GM21447 (cell line): ENCODE results near the gene FRMD3.

Source experiments
- ATAC-seq: cut with Tn5 transposase; IDR thresholded peaks from one replicate; pipeline ENCODE4 v1.9.1; 2021; ENCODE audit not compliant: unreplicated experiment

Gene FRMD3

DNA sequence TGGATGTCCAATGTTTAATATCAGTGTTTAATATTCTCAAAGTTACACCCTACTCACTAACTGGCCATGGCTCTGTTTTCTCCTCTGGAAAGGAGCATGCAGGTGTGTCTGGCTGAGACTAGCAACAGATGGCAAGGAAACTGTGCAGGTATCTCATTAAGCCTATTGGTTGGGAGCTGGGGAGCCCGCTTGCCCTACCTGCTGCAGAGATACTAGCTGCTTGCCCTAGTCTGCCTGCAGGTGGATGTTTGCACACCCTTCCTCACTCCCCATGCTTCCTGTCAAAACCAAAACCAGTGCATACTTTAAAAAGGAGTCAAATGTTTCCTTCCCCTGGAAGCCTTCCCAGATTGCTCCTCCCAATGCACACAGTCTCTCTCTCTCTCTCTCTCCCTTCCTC lies 247.0 kb downstream of the FRMD3 start:
- no peak for ATAC-seq

DNA sequence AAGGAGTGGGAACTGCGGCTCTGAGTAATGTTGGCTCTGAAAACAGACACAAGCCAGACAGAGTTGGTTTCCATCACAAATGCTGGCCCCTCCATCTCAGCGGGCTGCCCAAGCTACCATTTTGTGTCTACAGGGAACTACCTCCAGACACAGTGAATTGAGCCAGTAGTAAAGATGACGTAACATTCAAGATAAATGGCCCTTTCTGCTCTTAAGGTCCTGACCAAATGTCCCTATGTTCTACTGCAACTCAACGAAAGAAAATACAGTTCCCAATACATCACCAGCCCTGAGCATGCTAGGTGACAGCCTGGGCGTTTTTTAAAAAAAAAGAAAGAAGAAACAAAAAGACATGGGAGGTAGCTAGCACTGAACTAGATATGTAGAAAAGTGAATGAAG lies 247.5 kb downstream of the FRMD3 start:
- no peak for ATAC-seq

DNA sequence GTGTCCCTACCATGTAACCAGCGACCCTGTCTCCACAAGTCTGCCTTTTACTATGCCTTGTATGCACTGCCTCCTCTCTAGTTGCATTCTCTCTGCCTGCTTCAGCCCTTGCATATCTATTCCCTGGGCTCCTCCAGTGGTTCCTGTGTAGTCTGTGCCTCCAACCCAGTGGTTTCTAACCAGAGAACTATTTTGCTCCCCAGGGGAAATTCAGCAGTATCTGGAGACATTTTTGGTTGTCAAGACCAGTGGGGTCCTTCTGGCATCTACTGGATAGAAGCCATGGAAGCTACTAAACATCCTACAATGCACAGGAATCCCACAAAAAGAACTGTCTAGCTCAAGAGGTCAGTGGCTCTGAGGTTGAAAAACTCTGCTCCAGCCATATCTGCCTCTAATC lies 251.2 kb downstream of the FRMD3 start:
- ATAC-seq: no peak

DNA sequence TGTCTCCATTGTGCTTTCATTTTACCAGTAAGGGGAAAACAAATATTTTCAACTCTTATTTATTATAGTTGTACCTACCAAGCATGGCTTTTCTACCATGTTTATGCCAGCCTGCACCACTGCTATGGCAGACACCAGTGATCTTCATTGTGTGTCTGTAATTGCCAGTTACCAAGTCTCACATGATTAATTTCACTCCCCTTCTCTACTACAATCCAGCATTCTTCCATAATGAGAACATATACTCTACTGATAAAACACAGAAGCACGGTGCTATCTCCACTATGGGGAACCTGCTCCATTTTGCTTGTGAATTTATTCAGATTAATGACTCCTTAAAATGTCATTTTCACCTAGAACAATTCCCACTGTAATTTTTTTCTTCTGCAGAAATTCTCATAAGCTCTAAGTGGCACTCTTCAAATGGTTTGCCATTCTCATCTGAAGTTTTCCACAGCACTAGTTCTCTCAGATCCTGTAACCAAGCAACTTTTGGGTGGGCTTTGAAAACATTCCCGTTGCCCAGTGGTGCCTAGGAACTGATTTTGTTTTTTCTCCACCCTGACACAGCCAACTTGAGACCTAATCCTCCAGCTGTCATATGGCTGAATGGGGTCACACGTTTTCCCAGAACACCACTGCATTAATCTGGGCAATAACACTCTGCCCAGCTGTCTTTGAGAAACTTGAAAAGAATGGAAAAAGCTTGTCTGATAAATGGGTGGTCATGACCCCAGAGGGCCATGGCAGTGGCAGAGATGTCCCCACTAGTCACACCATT lies 252.6 kb downstream of the FRMD3 start:
- ATAC-seq: no peak

DNA sequence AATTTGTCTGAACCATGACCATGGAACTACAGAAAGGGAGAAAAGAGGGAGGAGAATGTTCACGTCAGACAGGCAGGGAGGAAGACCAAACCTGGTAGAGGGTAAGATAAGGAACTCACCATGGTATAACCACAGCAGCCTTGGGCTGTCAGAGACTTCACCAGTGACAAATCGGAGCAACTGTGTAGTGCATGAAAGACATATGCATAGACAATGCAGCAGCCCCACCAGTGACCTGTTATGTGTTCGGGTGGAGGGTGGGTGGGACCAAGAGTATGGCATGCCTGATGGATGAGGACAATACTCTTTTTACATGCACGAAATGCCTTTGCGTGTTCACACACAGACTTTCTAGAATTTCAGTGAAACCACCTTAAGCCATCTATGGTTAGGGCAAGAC lies 253.5 kb downstream of the FRMD3 start:
- ATAC-seq: no peak

DNA sequence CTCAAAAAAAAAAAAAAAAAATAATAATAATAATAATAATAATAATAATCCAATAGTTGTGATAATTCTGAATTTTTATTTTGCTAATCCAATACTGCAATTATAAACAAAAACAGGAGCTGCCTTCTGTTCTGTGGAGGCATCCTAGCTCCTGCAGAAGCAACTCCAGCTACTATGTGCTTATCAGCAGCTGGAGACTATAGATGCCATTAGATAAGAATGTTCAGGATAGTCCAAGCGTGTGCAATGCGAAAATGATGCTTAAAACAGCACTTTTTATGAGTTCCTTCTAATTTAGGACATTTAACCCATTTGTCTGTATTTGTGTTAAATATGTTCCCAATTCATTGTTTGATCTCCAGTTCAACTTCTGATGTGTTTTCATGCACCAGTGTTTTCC lies 254.7 kb downstream of the FRMD3 start:
- ATAC-seq: no peak

DNA sequence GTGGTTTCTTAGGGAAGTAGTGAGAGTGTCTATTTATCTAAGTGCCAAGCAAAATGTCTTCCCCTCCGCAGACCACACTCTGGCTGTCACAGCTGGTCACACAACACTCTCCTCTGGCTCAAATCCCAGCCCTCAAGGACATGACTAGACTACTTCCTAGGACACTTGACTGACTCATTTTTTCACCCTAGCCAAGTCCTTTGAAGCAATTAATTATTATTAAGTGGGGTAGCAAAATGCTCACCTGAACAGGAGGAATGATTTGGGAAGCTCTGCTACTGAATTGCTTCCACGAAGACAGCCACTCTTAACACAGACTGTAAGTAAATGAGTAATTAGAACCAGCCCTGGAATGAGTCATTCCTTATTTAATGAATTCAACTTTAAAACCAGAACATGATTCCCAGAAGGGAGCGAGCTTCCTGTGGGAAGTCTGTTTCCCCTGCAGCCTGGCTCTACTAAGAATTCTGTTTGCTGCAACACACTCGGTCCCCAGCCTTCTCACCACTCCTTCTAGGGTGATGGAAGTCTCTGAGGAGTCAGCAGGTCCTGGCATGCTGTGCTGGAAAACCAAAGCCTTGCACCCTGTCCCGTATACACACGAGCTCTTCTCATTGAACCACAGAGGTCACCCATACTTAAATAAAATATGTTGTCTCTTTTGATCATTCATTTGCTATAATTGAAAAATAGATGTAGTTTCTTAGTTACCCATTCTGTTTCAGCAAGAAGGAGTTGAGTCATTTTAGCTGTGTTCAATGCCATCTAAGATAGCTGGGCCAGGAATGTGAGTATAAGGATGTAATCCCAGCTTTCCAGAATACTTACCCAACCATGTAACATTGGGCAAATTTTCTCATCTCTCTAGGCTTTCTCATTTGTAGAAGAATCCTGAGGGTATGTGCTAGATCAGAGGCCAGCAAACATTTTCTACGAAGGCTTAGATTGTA lies 256.6 kb downstream of the FRMD3 start:
- no peak for ATAC-seq

DNA sequence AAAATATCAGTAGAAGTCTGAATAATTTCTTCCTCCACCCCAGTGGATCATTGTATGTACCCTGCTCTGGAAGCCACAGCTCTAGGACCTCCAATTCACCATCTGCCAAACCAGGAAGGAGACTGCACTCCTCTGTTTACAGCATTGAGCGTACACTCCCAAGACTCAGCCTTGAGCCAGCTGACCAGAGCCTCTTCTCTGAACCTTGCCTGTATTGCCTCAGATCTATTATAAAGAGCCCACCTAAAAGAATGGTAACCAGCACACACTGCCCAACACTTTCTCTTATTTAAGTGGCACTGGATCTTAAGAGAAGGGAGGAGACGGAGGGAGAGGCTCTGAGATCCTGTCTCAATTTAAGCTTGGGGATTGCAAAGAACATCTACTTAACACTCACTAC lies 257.4 kb downstream of the FRMD3 start:
- ATAC-seq: no peak

DNA sequence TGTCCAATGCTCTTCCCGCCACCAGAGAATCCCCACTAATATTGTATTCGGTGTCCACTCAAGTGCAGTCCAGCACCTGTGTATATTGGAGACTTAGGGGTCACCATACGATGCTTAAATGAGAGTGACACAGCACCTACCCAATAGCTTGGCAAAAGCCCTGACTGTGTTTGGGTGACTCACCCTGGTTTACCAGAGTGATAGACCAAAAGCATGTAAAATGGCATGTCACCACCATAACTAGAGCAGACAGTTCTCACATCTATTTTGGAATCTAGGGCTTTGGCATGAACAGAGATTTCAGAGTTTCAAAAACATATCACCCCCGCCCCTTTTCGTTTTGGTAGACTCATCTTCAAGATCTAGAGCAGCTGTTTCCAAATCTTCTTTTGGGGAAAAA lies 257.9 kb downstream of the FRMD3 start:
- ATAC-seq: no peak

DNA sequence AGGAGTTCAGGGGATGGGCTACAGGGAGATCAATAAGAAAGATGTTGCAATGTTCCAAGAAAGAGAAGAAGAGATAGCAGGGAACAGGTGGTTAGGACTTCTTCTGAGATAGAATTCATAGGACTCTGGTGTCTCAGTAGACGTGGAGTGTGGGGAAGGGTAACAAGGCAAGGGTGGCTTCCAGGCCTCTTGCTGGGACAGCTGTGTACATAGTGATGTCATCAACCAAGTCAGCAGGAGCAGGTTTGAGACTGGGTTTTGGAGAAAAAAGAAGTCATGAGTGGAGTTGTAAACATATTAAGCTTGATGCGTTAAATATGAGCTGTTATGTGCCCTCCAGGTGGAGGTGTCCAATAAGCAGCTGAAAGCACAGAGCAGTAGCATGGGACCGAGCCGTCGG lies 263.4 kb downstream of the FRMD3 start:
- no peak for ATAC-seq

DNA sequence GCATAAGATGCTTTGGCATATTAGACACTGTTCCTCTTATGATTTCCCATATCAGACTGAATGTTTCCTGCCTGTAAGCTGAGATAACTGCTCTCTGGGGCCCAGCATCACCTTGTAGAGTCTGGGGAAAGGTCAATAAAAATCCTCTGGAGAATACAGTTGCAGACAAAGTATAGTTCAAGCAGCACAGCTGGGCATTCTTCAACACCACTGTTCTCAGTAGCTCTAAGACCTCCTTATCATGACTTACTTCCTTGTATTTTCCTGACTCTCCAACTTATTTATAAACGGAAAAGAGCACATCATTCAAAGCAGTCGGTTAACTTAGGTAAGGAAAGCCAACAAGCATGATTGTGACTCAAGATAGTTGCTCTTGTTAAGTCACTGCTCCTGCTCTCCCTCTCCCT lies 266.5 kb downstream of the FRMD3 start:
- ATAC-seq: no peak

DNA sequence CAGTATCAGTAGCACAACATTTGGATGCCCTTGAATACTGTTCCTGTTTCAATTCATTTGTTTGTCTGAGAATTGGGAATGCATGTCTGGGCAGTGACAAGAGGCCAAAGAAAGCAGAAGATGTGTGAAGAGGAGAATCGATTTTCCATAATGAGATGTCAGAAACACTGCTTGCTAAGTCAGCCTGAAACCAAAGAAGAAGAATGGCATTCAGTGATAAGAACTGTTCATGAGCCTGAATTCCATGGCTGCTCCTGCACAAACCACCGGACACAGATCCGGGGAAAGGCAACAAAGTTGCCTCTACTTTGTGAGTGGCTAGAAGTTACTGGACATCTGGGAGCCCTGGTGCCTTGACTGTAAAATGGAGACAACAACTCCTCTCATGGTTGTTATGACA lies 268.1 kb downstream of the FRMD3 start:
- no peak for ATAC-seq

DNA sequence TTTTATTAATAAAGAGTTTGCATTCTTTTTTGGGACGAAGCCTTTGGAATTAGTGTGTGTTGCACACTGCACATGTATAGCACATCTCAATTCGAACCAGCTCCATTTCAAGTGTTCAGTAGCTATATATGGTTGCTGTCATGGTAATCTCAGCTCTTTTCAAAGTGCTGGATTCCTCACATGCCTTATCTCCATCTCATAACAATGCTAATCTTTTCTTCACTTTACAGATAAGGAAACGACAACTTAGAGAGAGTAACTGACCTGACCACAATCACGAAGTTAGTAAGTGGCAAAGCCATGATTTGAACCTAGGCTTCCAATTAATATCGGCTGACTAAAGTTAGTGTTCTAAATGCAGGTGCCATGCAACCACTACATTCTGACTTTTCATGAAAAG lies 270.5 kb downstream of the FRMD3 start:
- no peak for ATAC-seq

DNA sequence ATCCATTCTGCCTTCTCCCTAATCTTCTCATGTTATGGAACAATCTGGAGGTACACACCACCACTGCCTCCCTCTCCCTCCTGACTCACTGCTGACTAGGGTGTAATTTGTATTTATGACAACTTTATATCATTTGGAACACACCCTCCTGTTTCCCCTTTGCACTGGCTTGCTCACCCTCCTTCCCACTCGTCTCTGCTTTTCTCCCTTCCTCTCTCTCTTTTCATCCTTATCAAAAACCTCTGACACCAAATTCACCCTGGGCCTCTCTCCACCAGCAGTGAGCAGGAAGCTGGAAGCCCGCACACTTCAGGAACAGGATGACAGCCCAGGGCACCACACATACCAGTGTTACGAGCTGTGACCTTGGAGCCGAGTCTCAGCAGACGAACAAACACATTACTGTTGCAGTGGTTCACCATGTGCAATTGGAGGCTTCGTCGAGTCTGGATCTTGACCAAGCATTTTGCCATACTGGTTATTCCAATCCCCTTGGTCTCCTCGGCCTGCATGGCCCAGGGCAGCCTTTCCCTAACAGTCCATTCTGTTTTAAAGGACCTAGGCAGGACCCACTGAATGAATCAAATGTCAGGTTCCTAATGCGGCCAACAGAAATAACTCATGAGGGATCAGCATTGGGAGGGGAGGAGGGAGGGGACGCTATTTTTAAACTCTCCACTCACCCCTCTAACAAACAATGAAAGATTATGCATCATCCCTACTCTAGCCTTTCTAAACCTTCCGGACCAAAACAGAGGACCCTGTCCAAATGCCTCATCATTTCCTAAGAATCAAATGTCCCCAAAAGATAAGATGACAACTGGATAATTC lies 271.3 kb downstream of the FRMD3 start:
- no peak for ATAC-seq

DNA sequence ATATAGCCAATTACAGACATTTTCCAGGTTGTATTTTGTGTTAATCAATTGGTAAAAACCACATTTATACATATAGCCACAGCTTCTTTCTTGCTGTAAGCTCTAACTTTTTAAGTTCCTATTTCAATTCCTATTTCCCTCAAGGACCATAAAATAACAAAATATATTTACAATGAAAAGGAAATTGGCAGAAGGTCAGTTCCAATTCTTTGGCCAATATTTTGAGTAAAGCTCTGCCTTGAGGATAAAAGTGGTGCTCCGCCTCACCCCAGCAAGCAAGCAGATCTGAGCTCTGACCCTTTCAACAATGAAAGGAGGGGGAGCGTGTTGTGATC lies 271.9 kb downstream of the FRMD3 start:
- no peak for ATAC-seq

DNA sequence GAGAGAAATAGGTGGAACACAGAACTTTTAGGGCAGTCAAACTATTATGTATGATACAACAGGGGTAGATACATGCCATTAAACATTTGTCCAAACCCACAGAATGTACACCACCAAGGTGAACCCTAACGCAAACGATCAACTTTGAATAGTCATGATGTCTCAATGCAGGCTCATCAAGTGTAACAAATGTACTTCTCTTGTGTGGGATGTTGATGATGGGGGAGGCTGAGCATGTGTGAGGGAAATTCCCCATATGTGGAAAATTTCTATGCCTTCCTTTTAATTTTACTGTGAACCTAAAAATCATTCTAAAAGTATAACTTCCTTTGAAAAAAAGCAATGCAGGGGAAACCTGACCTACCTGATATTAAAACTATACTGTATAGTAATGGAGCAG lies 273.9 kb downstream of the FRMD3 start:
- ATAC-seq: no peak

DNA sequence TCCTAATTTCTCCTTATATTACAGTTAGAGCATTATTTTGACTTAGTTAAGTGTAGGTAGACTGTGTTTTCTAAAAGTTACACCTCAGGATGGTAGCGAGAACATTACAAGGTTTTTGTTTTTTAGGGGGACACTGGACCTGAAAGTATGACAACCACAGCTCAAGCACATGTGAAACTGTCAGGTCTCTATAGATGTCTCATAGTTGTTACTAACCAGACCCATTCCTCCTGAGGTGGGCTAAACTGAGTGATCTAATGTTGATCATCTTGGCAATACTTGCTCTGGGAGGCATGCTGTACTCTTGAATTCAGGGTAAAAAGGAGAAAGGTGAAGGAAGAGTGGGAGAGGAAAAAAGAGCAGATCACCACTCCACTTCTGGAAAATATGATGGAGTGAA lies 278.6 kb downstream of the FRMD3 start:
- no peak for ATAC-seq

DNA sequence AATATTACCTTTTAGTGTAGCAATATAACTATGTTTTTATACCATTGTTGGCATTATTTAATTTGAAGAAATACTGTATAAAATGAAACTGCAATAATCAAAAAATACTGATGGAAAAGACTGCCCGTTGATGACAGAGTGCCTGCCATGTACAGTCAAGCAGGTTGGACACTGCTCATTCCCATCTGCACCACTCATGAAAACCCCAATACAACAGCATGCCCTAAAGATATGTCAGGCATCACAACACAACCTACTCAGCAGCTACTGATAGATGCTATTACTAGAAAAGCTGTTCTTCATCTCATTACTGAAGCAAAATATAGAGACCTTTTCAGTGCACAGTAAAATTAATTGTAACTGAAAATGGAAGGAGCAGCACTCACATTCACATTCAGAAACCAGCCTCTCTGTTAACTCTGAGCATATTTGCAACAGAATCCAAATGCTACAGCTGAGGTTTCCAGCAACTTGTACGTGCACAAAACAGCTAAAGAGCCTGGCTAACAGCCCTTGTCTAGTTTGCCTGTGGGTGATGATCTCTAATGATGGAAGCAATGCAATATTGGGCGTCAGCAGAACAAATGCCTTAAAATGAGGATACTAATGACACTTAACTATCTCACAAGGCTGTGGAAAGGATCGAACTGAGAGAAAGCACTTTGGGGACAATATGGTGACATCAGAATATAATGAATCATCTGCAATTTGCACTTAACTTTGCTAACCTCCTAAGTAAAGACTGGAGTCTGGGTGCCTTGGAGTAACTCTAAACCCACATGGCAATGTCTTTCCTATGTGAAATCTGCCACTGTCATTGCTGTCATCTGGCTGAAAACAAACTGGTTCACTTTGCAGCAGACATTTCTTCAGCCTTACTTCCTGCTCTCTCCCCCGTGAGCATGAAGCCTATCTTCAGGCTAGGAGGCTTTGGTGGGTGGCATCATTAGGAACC lies 280.0 kb downstream of the FRMD3 start:
- ATAC-seq: no peak

DNA sequence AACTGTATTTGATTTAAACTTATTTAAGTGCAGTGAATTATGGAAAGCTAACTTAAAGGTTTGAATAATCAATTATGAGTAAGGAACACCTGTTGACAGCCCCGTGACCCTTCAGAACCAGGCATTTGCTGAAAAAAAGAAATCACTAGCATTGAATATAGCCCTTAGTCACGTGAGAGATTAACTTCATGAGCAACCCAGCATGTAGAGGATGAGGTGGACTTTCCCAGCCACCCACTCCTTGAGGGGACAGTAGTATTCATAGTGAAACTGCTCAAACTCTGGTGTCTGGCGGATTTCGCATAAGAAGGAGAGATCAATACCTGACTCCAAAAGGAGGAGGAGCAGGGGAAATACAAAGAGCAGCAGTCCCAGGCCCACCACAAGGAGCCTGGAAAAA lies 290.5 kb downstream of the FRMD3 start:
- no peak for ATAC-seq

DNA sequence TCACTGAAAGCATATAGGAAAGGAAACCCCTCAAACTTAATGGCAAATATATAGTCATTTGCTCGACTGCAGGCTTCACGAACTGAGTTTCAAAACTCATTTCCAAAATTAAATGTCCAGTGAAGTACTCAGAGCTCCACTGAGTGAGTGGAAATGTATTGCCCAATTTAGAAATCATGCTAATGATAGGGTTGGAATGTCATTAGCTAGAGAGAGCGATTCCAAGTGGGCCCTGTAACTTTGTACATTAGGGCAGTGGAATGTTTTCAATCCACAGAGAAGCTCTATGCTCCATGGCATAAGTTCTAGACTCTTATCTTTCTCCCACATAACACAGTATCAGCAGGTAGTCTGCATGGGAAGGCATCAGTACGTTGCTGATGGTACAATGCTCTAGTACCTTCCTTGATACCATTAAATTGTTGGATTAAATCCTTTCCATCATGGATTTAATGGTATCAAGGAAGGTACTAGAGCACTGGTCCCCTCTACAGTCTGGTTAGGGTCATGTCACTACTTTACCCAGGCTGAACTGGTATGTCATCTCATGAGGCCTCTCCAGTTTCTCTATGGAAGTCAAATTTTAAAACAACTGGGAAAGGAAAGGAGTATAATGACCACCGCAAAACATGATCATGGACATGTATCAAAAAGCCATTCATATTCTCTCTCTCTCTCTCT lies 292.1 kb downstream of the FRMD3 start:
- no peak for ATAC-seq
